PC-9 (cell line): ENCODE data around the gene PSMD11. TPM values are rescaled to one million over a fixed set of nuclear protein-coding genes. Genes with fewer than 3 reads are reported as not detected.

Experiments used
- BruUV-seq: library from RNA; stranded (reverse); fragments of 400-500 nt; replicated peaks from 2 replicates; lab custom pipeline; 2021; lab: Mats Ljungman, UMichigan
- CTCF ChIA-PET: fragments of 300-600 bp; sonication (Branson Sonifier 250); formaldehyde crosslinking; loops from one replicate; lab custom pipeline; 2022; ENCODE audit warnings: antibody characterized with exemption; lab: Charles Lee
- POLR2A ChIA-PET: fragments of 300-600 bp; sonication (Branson Sonifier 250); formaldehyde crosslinking; loops from one replicate; lab custom pipeline; 2022; ENCODE audit warnings: antibody characterized with exemption; ENCODE audit not compliant: unreplicated experiment; lab: Charles Lee
- DNase-seq, 2 experiments: peaks; one replicate each; pipeline versions ENCODE4 v3.0.0 to v3.0.0-alpha.2; 2015 to 2022; ENCODE audit warnings: mixed read lengths in 1 of 2
- H2AFZ ChIP-seq: fragments of 200-600 bp; sonication (generic); 2 replicates; pipeline ENCODE4 v1.8.1; 2017; ENCODE audit warnings: antibody characterized with exemption
- H3F3A ChIP-seq: fragments of 200-600 bp; sonication (generic); 2 replicates; pipeline ENCODE4 v1.8.1; 2017; ENCODE audit warnings: antibody characterized with exemption, mild to moderate bottlenecking, low read depth; ENCODE audit not compliant: insufficient read depth
- H3K27ac ChIP-seq: fragments of 200-600 bp; sonication (generic); 2 replicates; pipeline ENCODE4 v1.6.1; 2016; ENCODE audit warnings: mixed run types
- H3K27me3 ChIP-seq: fragments of 200-600 bp; sonication (generic); 2 replicates; pipeline ENCODE4 v1.6.1; 2016; ENCODE audit warnings: low read depth, mixed run types; ENCODE audit not compliant: insufficient read depth
- H3K36me3 ChIP-seq: fragments of 200-600 bp; sonication (generic); 2 replicates; pipeline ENCODE4 v1.6.1; 2016; ENCODE audit warnings: low read depth, mixed run types
- H3K4me1 ChIP-seq: fragments of 200-600 bp; sonication (generic); replicated peaks from 2 replicates; pipeline ENCODE4 v1.6.1; 2016; ENCODE audit warnings: mixed run types; ENCODE audit not compliant: insufficient read depth
- H3K4me2 ChIP-seq: fragments of 200-600 bp; sonication (generic); 2 replicates; pipeline ENCODE4 v1.6.1; 2017; ENCODE audit warnings: mixed run types
- H3K4me3 ChIP-seq: fragments of 200-600 bp; sonication (generic); 2 replicates; pipeline ENCODE4 v1.6.1; 2016; ENCODE audit warnings: mixed run types
- H3K79me2 ChIP-seq: fragments of 200-600 bp; sonication (generic); 2 replicates; pipeline ENCODE4 v1.6.1; 2017; ENCODE audit warnings: low read depth, mixed run types
- H3K9me2 ChIP-seq: fragments of 200-600 bp; sonication (generic); 2 replicates; pipeline ENCODE4 v1.8.1; 2017; ENCODE audit warnings: mild to moderate bottlenecking; ENCODE audit not compliant: insufficient read depth
- H3K9me3 ChIP-seq: fragments of 200-600 bp; sonication (generic); 2 replicates; pipeline ENCODE4 v1.8.1; 2016; ENCODE audit warnings: low read depth; ENCODE audit not compliant: insufficient read depth
- H4K20me1 ChIP-seq: fragments of 200-600 bp; sonication (generic); 2 replicates; pipeline ENCODE4 v1.8.1; 2017; ENCODE audit not compliant: insufficient read depth
- EZH2 ChIP-seq: fragments of 200-600 bp; sonication (generic); IDR thresholded peaks from 2 replicates; pipeline ENCODE4 v1.8.0; 2017; ENCODE audit warnings: antibody characterized with exemption, low read depth
- intact Hi-C: fragments of 100-400 bp; cut with micrococcal nuclease; formaldehyde crosslinking; loops from one replicate; pipeline ENCODE4 v1.10.0; 2022; ENCODE audit not compliant: unreplicated experiment
- total RNA-seq: library from RNA; stranded (reverse); gene quantifications from 2 replicates; pipeline ENCODE4 v1.2.3, GENCODE V29; 2021
- TF ChIP-seq, protein P1 (sequence below): fragments of 200-600 bp; sonication (generic); conservative IDR thresholded peaks from 2 replicates; pipeline ENCODE4 v1.6.1; 2017; ENCODE audit warnings: mixed run types, antibody characterized with exemption, mild to moderate bottlenecking, moderate library complexity

The PSMD11 gene
- total RNA-seq, 1 experiment from 2014 or later, result 149 TPM

DNA sequence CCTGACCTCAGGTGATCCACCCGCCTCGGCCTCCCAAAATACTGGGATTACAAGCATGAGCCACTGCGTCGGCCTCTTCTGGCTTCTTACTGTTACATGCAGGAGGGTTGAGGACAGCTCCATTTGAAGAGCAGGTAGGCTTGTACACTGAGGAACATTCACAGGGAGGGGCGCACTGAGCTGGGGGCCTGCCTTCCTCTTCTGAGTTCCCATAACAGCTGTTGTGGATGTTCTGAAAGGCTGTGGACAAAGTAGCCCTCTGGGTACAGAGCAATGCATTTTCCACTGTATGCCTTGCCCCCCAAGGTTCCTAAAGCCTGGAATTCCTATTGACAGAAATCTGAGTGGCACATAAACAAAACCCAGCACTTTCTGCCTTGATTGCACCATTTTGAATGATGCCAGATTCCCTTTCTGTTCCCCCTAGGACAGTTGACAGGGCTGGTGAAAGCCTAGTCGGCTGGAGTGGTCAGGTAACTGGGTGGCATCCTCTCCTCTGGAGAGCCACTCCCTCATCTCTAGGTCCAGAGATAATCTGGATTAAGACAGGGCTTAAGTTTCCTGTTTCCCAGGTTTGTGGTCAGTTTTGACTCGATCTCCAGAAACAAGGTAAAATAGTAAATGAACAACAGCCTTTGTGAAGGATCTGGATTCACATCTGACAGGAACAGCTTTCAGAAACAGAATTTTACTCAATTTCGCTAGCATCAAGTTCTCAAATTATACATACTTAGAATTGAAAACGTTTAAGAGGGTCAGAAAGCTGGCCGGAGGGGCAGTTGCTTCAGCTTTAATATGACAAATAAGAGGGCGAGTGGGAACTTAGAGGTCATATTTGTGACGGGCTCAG is 41.2 kb downstream of the PSMD11 start:
- no peaks in the 10 kb centered on the region for H3K9me3 ChIP-seq
- peaks cover 46% of the 10 kb centered on the region for H3F3A ChIP-seq
- H3K4me2 ChIP-seq, result peak overlapping the region; percentile 74
- POLR2A ChIA-PET, result no interaction called here
- H3K9me2 ChIP-seq, result no peaks in the 10 kb centered on the region
- H3K4me1 ChIP-seq, result peaks cover 8% of the 10 kb centered on the region; the same call in 1 of the 2 replicates
- no peak overlapping the region for H3K27ac ChIP-seq
- no peak for DNase-seq
- intact Hi-C loops, result no loop called here
- peak overlapping the region; percentile 49; the same call in 1 of the 2 replicates for H3K4me3 ChIP-seq
- H3K36me3 ChIP-seq, result peaks cover 7% of the 10 kb centered on the region; the same call in 1 of the 2 replicates
- no peaks in the 10 kb centered on the region for H3K27me3 ChIP-seq
- no TSS peak for BruUV-seq
- no peak overlapping the region; the same call in 1 of the 2 replicates for H2AFZ ChIP-seq
- H4K20me1 ChIP-seq, result peaks cover 10% of the 10 kb centered on the region; the same call in 1 of the 2 replicates
- H3K79me2 ChIP-seq, result no peaks in the 10 kb centered on the region
- TF ChIP-seq EZH2, result no peak
- TF ChIP-seq, protein P1, sequence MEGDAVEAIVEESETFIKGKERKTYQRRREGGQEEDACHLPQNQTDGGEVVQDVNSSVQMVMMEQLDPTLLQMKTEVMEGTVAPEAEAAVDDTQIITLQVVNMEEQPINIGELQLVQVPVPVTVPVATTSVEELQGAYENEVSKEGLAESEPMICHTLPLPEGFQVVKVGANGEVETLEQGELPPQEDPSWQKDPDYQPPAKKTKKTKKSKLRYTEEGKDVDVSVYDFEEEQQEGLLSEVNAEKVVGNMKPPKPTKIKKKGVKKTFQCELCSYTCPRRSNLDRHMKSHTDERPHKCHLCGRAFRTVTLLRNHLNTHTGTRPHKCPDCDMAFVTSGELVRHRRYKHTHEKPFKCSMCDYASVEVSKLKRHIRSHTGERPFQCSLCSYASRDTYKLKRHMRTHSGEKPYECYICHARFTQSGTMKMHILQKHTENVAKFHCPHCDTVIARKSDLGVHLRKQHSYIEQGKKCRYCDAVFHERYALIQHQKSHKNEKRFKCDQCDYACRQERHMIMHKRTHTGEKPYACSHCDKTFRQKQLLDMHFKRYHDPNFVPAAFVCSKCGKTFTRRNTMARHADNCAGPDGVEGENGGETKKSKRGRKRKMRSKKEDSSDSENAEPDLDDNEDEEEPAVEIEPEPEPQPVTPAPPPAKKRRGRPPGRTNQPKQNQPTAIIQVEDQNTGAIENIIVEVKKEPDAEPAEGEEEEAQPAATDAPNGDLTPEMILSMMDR, result no peak
- CTCF ChIA-PET, result interaction anchor here (0.6 to 0.9 kb wide), 2 partner anchors 24 to 269 kb away, joined by 4 to 6 read pairs; no protein-coding TSS in a partner anchor

DNA sequence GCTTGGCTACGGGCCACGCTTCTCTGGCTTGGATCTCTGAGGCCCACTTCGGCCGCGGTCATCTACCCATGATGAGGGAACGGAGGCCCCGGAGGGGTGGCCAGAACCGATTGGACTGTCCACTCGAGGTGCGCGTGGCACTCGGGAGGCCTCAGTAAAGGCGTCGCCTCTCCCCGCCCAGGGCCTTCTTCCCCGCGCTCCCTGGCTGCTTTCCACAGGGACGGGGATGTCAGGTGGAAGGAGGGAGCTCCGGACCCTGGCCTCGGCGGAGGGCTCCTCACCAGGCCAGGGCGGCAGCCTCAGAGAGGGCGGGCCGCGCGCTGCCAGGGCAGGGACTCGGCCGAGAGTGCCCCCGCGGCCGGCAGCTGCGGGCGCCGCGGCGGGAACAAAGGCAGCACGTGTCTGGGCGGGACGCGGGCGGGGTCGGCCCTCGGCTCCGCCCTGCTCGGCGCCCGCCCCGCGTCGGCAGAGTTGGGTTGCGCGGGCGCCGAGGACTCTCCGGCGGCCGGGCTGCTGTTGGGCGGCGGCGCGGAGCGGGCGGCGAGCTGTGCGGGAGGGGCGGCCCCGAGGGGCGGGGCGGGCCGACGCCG is 41.9 kb downstream of the PSMD11 start:
- Histone ChIP-seq H2AFZ (no peak overlapping the region; the same call in 1 of the 2 replicates), H3K4me2 (peak overlapping the region; percentile 74), H3K9me2 (no peaks in the 10 kb centered on the region), H3K9me3 (no peaks in the 10 kb centered on the region), H4K20me1 (peaks cover 10% of the 10 kb centered on the region; the same call in 1 of the 2 replicates), H3K27ac (no peak overlapping the region), H3K27me3 (no peaks in the 10 kb centered on the region), H3K4me1 (peaks cover 8% of the 10 kb centered on the region; the same call in 1 of the 2 replicates), H3K36me3 (peaks cover 7% of the 10 kb centered on the region; the same call in 1 of the 2 replicates), H3F3A (peaks cover 44% of the 10 kb centered on the region), H3K79me2 (no peaks in the 10 kb centered on the region), H3K4me3 (peak overlapping the region; percentile 49; the same call in 1 of the 2 replicates)
- ChIA-PET POLR2A (no interaction called here), CTCF (interaction anchor here (0.6 to 0.9 kb wide), 2 partner anchors 25 to 479 kb away, joined by 4 to 6 read pairs; partner anchors contain the start of gene LRRC37B)
- no peak for TF ChIP-seq EZH2
- TF ChIP-seq, protein P1, result no peak
- intact Hi-C loops, result no loop called here
- no TSS peak for BruUV-seq
- peak in 1 of 2 experiments; percentile 74 for DNase-seq
